CD4-positive, alpha-beta T cell treated with Interferon alpha-2 for 1 hour (primary cell): Measurements from ENCODE around the gene SIRT7.
A peak's percentile ranks its signal among the peaks of the same experiment; 100 is the strongest.

ENCODE experiments used
- DNase-seq, 2 donors: peaks; one replicate each; pipeline ENCODE4 v3.0.0-alpha.2; 2020 to 2022

Gene SIRT7

DNA sequence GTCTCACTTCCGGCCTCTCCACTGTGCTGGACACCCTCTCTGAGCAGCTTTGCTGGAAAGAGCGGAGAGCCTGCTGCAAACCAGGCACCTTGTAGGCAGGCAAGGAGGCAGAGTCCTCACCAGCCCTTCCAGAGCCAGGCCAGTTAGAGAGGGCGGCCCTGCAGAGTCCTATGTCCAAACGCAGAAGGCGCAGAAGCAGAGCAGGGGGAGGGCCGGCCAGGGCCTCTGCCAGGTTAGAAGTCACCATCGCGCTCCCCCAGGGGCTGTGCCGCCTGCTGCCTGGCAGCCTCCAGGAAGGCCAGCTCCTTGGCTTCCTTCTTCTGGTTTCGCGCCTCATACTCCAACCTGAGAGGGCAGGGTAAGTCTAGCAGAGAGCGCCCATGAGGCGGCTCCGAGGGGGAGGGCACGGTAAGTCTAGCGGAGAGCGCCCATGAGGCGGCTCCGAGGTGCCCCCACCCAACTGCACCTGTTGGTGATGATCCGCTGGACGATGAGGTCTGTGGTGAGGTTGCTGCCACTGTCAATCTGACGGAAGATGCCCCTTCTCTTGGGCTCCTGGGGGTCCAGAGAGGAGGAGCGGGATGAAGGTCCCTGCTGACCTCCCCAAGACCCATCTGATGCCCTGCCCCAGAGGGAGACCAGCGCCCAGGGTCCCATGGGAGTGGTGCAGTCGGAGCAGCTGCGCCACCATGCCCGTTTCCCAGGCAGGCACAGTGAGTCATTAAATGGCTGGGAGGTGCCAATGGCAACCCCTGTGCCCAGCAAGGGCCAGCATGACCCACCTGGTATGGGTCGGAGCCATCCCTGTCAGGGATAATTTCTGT lies 13.2 kb downstream of the SIRT7 start:
- DNase-seq = no peak

DNA sequence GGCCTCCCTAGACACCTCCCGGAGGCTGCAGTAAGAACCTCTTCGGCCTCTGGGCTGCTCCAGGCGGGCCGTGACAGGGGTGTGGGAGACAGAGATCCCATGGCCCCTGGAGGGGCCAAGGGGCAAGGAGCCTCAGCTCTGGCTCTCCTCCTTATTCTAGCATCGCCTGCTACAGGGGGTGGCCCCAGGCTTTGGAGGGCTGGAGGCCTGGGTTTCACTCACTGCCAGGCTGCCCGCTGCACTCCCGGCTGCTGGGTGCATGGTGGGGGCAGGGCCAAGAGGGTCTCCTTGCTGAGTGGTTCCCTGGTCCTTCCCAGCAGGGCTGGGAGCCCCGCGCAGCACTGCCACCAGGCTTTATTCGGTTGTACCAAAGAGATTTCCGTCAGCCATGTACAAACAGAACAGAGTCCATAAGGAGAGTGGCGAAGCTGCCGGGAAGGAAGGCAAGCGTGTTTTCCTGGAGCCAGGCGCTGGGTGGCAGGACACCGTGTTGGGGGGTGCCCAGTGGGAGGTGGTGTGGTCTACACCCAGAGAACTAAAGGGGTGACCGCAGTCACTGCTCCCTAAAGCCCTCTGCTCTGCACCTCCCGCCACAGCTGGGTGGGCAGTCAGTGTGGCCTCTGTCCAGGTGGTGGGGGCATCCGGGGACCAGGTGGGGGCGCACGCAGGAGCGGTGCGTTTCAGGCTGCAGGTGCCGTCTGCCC lies 13.9 kb downstream of the SIRT7 start:
- DNase-seq = no peak

DNA sequence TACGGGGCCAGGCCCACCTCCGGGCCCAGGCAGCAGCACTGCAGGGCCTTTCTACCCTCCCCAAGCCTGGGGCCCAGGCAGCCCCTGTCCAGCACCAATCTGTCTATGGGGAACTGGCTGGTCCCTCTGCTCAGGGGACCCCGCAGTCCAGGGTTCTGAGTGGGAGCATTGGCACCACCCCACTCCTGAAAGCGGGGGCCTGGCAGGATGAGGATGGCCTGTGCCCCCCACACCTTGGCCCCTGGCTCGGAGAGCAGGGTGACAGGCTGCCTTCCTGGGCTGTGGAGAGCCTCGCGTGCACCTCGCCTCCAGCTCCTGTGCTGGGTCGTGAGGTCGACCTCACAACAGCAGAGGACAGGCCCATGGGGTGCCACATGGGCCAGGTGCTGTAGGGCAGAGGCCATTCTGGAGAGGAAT lies 14.6 kb downstream of the SIRT7 start:
- DNase-seq = no peak

DNA sequence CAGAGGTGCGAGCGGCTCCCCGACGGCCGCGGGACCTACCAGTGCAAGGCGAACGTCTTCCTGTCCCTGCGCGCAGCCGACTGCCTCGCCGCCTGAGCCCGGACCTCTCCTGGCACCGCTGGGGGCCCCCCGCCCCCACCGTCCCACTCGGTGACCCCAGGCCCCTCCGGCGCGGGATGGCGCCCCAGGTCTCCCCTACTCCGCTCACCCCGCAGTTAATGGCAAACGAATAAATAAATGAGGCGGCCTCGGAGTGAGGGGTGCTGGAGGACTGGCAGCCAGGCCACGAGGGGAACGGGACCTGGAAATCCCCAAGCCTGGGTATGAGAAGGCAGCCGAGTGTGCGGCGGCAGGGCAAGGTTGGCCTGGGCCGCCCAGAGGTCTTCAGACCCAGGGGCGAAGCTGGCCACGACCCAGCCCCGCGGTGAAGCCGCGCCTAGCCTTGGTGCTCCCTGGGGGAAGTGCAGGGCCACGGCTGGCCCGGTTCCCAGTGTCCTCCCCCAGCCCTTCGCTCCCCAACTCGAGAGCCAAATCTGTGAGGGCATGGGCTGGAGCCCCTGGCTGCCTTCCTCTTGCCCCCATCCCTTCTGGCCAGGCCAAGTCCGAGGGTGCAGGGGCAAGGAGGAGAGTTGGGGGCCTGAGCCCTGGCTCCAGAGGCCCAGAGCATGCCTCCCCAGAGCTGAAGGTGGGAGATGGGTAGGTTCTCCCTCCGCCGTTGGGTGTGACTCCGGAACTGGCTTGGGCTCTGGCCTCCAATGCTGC lies 15.1 kb downstream of the SIRT7 start:
- no peak for DNase-seq

DNA sequence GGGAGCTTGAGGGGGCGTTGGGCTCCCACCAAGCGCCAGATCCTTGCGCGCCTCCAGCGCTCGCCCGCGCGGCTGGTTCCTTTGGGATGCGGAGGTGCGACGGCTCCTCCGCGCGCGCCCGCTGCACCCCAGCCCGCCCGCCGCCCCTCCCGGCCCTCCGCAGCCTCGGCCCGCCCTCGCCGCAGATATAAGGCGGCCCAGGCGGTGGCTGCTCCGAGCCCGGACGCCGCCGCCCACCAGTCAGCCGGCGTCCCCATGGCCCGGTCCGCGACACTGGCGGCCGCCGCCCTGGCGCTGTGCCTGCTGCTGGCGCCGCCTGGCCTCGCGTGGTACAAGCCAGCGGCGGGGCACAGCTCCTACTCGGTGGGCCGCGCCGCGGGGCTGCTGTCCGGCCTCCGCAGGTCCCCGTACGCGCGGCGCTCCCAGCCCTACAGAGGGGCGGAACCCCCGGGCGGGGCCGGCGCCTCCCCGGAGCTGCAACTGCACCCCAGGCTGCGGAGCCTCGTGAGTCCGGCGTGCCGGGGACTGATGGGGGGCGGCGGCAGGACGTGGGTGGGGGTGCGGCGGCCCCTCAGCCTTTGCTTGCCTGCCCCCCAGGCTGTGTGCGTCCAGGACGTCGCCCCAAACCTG lies 15.8 kb downstream of the SIRT7 start, which contains the start of gene NPB:
TSS of gene NPB (plus strand) at position 216 of the 630 bp plus-strand sequence. CDS start at position 256, 40 bp downstream.
- DNase-seq = no peak

DNA sequence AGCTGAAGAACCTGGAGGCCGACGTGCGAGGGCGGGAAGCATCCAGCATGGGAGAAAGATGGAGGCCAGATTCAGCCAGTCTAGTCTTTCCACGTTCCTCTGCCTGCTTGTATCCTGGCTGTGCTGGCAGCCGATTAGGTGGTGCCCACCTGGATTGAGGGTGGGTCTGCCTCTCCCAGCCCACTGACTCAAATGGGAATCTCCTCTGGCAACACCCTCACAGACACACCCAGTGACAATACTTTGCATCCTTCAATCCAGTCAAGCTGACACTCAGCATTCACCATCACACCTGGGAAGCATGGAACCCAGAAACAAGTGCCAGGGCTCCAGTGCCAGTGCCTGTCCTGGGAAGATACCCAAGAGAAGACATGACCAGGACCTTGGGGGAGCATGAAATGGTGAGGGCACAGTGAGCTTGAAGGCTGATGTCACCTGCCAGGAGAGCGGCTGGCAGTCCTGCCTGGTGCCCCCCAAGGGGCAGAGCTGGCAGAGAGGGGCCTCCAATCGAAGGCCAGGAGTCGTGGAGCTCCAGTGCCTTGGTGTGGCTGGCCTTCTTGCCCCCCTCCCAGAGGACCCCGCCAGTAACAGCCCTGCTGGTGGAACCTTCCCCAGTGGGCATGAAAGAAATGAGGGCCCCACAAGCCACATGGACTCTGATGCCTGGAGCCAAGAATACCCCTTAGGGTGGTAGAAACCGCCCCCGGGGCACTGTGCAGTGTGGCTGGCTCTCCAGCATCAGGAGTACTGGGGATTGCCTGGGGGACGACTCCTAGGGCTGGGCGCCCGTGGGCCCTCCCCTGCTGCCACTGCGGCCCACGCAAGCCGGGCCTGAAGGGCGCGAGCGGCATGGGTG lies 16.6 kb downstream of the SIRT7 start:
- no peak for DNase-seq

DNA sequence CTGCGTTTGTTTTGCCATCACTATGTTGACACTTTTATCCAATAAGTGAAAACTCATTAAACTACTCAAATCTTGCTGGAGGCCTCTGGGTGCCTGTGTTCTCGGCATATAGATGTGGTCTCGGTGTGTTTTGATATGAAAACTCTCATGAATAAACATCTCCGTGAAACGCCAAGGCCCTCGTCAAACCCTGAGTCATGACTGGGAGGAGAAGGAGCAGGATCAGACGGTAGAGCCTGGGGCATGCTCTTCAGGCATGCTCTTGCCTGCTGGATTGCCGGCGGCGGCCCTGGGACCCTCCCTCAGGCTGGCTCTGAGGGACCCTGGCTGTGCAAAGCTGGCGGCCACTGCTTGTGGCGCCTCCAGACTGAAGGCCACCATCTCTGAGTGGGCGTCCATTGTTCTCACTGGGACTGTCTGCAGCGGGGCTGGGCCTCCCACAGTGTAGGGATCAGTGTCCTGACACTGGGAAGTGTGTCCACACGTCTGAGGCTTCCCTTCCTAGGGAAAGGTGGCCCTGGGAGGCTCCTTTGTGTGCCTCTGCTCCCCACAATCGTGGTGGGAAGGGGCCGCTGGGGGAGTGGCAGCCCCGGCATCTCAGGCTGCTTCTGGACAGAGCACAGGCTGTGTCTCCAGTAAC lies 17.7 kb downstream of the SIRT7 start:
- DNase-seq = no peak

DNA sequence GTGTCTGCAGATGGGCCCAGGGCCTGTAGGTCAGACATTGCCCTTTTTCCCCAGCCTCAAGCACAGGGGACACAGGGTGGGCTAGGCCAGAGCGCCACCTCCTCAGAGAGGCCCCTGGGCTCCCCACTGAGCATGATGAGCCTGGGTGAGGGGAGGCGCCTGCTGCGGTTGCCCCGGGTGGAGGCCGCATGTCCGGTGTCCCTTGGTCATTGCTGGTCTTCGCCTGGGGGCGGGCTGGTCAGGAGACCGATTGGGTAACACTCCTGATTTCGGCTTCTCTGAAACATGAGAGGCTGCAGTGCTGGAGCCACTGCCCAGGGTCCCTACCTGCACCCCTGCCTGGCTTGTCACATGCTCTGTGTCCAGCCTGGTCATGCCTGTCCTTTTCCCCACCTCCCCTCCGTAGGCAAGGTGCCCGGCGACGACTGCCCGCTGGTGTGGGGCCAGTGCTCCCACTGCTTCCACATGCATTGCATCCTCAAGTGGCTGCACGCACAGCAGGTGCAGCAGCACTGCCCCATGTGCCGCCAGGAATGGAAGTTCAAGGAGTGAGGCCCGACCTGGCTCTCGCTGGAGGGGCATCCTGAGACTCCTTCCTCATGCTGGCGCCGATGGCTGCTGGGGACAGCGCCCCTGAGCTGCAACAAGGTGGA lies 18.3 kb downstream of the SIRT7 start:
- DNase-seq = no peak

DNA sequence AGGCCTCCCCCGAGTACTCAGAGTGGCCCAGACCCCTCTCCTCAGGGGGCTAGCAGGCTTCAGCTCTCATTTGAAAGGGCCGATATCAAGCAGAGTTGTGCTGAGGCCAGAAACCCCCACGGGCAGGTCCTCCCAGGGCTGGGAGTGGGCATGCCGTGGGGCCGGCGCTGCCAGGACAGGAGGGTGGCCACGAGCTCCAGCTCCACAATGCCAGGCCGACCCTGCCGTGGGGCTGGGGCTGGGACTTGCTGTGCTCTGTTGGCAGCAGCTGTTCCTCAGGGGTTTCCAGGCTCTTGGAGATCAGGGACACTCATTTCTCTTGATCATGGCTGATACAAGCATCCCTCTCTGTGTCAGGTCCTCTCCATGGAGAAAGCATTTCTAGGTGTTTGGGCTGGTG lies 19.1 kb downstream of the SIRT7 start:
- no peak for DNase-seq

DNA sequence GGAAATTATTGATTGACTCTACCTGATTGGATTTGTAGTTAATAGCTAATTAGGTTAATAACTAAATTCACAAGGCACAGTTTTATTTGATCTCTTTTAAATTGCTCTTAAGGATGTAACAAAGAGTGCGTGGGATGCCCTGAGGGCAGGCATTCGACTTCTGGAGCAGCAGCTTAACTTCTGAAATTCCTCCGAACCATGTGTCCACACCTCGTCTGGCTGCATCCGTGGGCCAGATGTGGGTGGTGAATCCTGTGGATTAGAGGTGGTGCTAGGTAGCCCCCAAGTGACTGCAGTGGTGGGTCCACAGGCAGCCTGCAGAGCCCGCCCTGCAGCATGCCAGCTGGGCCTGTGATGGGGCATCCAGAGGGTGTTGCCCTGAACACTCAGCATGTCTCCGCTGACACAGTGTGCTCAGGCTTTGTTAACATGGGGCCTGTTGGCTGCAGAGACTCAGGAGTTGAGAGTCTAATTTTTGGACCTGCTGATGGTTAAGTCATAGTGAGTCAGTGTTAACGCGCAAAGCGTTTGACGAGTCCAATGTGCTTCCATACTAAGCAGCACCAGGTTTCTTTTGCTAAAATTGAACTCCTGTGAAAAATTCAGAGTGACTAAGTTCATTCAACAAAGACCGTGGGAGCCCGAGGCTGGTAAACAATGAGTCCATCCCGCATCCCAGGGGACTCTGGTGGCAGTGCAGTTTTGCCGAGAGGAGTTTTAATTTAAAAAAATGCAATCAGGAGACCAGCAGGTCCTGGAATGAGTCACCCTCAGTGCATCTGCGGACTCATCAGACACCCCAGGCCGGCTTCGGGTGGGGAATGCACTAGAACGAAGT lies 19.7 kb downstream of the SIRT7 start:
- no peak for DNase-seq

DNA sequence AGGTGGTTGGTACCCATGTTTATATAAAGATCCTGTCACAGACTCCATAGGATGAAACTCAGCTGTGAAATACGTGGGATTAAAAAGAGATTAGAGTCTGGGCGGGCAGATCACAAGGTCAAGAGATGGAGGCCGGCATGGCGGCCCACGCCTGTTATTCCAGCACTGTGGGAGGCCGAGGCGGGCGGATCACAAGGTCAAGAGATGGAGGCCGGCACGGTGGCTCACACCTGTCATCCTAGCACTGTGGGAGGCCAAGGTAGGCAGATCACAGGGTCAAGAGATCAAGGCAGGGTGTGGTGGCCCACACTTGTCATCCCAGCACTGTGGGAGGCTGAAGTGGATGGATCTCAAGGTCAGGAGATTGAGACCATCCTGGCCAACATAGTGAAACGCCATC lies 22.6 kb downstream of the SIRT7 start:
- no peak for DNase-seq

DNA sequence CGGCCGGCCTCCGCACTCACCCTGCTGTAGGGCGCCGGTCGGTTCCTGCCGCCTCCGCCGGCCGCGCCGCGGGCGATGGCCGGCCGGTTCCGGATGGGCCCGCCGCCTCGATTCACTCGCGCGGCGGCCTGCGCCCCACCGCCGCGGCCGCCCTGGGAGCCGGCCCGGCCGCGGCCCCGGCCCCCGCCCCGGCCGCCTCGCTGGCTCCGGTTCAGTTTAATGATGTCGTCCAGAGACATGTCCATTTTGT lies 26.7 kb downstream of the SIRT7 start:
- no peak for DNase-seq

DNA sequence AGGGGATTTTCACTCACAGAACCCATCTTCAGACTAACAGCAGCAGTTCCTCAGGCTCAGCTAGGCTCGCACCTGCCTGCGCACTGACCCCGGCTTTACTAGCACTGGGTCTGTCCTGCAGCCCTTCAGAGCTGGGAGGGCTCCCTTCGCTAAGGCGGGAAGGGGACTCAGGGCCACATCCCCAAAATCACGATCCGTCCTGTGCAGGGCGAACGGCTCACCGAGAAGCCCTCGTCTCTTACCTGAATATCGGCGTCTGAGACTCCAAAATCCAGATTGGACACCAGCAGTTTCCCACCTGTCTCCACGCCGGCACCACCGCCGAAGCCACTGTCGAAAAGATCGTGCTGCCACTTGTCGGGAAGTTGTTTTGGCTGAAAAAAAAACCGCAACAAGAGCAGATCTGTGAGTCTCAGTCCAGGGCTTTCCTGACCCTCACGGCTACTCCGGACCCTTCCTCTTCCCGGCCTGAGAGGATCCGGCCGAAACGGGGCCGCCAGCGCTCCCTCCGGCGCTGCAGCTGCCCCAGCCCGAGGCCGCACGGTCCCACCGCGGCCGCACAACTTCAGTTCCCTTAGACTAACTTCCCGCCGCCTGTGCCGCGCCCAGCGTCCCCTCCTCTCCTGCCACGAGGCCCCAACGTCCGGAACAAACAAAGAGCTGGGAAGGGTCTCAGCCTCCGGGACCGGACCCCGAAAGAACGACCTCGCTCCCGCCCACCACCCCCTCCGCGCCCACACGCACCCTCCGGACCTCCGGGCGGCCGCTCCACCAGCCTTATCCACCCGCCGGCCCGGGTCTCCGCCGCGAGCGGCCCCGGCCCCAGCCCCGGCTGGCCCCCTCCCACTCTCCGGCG lies 27.3 kb downstream of the SIRT7 start:
- DNase-seq = peak in 1 of 2 donors; percentile 21

DNA sequence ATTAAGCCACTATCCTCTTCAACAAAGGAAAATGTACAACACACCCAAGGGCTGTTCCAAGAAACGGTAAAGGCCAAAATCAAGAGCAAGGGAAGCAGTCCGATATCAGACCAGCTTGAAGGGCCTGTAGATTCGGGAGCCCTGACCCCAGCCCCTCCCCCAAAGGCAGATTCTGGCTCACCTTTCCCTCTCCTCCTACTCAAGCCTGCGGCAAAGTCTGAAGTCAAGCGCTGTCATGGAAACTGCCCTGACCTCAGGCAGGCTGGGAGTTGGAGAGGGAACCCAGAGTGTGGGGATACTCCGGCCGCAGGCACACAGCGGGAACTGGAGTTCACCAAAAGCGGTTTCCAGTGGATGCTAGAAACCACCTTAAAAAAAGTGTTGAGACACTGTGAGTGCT lies 28.4 kb downstream of the SIRT7 start:
- DNase-seq = no peak

DNA sequence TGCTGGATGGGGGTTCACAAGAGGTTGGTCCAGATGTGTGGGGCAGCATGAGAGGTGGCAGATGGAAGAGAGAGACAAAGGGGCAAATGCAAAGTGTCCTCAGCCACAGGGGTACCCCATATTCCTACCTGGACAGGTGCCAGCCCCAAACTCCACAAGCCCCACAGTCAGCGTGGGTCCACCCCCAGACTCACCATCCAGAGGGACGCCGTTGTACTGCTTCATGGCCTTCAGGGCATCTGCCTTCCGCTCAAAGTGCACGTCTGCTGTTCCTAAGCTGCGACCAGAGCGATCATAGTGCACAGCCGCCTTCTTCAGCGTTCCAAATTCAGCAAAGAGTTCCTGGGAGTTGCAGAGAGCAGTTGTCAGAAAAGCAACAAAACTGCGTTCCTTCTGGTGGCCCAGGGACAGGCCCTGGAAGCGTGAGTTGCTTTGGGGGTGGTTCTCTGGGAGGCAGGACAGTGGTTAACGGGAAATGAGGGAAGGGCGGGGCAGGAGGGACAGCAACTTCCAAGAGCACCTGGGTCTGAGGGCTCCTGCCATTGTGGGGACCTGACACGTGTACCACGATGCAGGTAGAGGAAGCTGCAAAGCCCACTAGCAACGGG lies 28.9 kb downstream of the SIRT7 start:
- no peak for DNase-seq

DNA sequence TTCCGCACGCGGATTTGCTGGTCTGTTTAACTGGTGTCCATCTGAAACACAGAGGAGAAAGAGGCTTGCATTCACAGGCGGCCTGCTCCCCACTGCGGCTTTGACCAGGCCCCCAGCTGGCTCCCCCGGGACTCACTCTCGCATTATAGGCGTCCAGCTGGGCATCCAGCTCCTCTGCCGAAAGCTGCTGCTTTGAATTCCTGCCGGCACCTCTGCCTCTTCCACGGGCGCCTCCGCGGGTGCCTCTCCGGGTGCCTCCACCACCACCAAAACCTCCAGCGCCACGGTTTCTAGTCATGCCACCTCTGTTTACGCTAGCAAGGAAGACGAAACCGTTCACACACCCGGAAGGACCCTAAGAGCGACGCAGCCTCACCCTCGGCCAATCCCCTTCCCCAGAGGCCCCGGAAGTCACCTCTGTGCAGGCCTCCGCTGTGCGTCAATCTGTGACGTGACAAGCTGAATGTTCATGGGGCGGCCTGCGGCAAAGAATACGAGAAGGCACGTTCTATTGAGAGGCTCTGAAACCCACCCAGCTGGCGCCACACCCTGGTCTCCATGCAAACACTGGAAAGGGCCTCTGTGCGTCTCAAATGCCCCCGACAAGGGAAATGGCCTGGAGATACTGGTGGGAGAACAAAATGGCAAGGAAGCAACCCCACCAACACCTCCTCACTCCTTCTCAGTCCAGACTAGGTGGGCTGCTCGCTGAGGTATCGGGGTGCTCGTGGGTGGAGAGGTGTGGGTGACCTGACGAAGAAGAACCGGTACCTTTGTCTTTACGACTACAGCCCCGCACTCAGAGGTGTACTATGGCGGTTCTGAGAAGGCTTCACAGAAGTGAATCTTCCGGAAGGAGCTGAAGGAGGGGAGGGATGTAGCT lies 29.6 kb downstream of the SIRT7 start:
- no peak for DNase-seq

DNA sequence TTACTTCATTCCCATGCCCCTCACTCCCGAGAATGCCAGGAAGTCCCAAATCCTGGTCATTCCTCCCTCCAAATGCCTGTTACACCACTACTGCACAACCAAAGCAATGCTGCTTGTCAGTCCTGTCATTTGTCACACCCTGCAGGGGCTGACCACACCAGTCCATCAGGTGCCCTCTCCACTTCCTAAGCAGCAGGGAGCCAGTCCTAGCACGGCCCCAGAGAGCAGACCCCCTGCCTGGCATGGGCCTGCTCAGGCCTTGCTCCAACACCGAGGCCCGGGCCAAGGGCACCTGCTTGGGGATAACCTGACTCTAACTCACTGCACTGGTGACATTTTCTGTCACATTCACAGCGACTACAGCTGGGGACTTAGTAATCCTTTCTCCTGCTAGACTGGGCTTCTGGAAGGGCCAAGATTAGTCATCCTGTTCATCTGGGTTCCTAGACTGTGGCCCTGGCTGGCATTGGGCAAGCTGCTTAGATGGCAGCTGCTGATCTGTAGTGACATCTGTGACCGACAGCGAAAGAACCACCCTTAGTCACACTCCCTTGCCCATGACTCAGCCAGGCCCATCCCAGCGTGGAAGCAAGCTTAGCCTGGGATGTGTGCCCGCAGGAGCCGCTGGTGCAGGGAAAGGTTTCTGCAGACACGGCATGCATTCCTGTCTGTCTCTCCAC lies 32.0 kb downstream of the SIRT7 start:
- no peak for DNase-seq
